Panc1 (cell line): ENCODE results near the gene CAMK1D. TPM values are rescaled to one million over a fixed set of nuclear protein-coding genes. Genes with fewer than 3 reads are reported as not detected.

Source experiments
- ATAC-seq: fragments of 200-7000 bp; cut with Tn5 transposase; 2 replicates; pipeline ENCODE4 v1.9.1; 2020; ENCODE audit warnings: mild to moderate bottlenecking, moderate library complexity
- BruUV-seq: library from RNA; stranded (reverse); fragments of 400-500 nt; replicated peaks from 2 replicates; lab custom pipeline; 2021; lab: Mats Ljungman, UMichigan
- CTCF ChIA-PET: fragments of 300-600 bp; sonication (Branson Sonifier 250); formaldehyde crosslinking; loops from one replicate; lab custom pipeline; 2022; ENCODE audit warnings: antibody characterized with exemption; lab: Charles Lee
- POLR2A ChIA-PET: fragments of 300-600 bp; sonication (Branson Sonifier 250); formaldehyde crosslinking; loops from one replicate; lab custom pipeline; 2022; ENCODE audit warnings: antibody characterized with exemption; lab: Charles Lee
- DNase-seq: peaks from one replicate; pipeline ENCODE4 v3.0.0-alpha.2; 2010; ENCODE audit warnings: low read depth, low spot score
- H3K27ac ChIP-seq: 2 replicates; pipeline ENCODE4 v1.5.1; 2011; ENCODE audit warnings: mild to moderate bottlenecking, low read length, inconsistent platforms
- H3K27me3 ChIP-seq: fragments of 200-500 bp; sonication (Bioruptor generic); 2 replicates; pipeline ENCODE4 v1.6.0; 2014; ENCODE audit warnings: low read length, inconsistent platforms; ENCODE audit not compliant: control insufficient read depth, insufficient read depth
- H3K36me3 ChIP-seq: fragments of 200-500 bp; sonication (Bioruptor generic); 2 replicates; pipeline ENCODE4 v1.5.1; 2014; ENCODE audit warnings: inconsistent platforms, mild to moderate bottlenecking, low read length, moderate library complexity; ENCODE audit not compliant: control insufficient read depth, insufficient read depth
- H3K4me1 ChIP-seq: 2 replicates; pipeline ENCODE4 v1.5.1; 2011; ENCODE audit warnings: inconsistent platforms, mild to moderate bottlenecking, low read length, moderate library complexity; ENCODE audit not compliant: control insufficient read depth, insufficient read depth
- H3K4me3 ChIP-seq, 2 experiments: 2 replicates each; pipeline ENCODE4 v1.5.1; 2011 to 2012; ENCODE audit warnings: low read depth in 2 of 2, low read length in 2 of 2, mild to moderate bottlenecking in 2 of 2, inconsistent platforms in 1 of 2, moderate library complexity in 1 of 2
- H3K9me3 ChIP-seq: fragments of 200-500 bp; sonication (Bioruptor generic); 2 replicates; pipeline ENCODE4 v1.5.1; 2014; ENCODE audit warnings: low read depth, mild to moderate bottlenecking, inconsistent platforms, low read length, moderate library complexity; ENCODE audit not compliant: control insufficient read depth, insufficient read depth
- CTCF ChIP-seq: fragments of 450-650 bp; IDR thresholded peaks from 2 replicates; pipeline ENCODE4 v1.5.1; 2017; ENCODE audit warnings: mild to moderate bottlenecking
- POLR2AphosphoS5 ChIP-seq: IDR thresholded peaks from 2 replicates; pipeline ENCODE4 v1.6.1; 2012; ENCODE audit warnings: mild to moderate bottlenecking, low read depth, low read length, moderate library complexity
- REST ChIP-seq, 2 experiments: IDR thresholded peaks; 2 replicates each; pipeline ENCODE4 v1.6.1; 2011 to 2012; ENCODE audit warnings: low read depth in 2 of 2, control low read depth in 1 of 2, low read length in 1 of 2, mild to moderate bottlenecking in 1 of 2, moderate library complexity in 1 of 2; ENCODE audit not compliant: insufficient read depth in 1 of 2
- SIN3A ChIP-seq: IDR thresholded peaks from 2 replicates; pipeline ENCODE4 v1.6.1; 2012; ENCODE audit warnings: low read depth, mild to moderate bottlenecking, low read length, moderate library complexity, borderline replicate concordance; ENCODE audit not compliant: insufficient read depth
- TCF7L2 ChIP-seq: IDR thresholded peaks from 2 replicates; pipeline ENCODE4 v1.6.1; 2011; ENCODE audit warnings: mild to moderate bottlenecking, low read depth, low read length, inconsistent platforms
- in situ Hi-C: cut with HindIII; loops from 2 replicates; pipeline ENCODE4 v1.10.0; 2016; ENCODE audit warnings: low sequenced_read_pairs, low pct_unique_long_range_greater_than_20kb
- intact Hi-C: fragments of 100-400 bp; cut with micrococcal nuclease; formaldehyde crosslinking; loops from one replicate; pipeline ENCODE4 v1.10.0; 2022; ENCODE audit not compliant: unreplicated experiment
- total RNA-seq: library from RNA; stranded (reverse); gene quantifications from one replicate; pipeline ENCODE4 v1.2.1, GENCODE V29; 2021; ENCODE audit not compliant: unreplicated experiment

The CAMK1D gene
- total RNA-seq, 1 experiment from 2014 or later, result 5.7 TPM

GRCh38 chr10:12650538-12651298, 301.4 kb downstream of the CAMK1D start:
- Histone ChIP-seq H3K36me3 (no peaks in the 10 kb centered on the region), H3K27ac (no peak overlapping the region), H3K4me1 (no peaks in the 10 kb centered on the region), H3K9me3 (no peaks in the 10 kb centered on the region), H3K27me3 (no peaks in the 10 kb centered on the region), H3K4me3 (no peak overlapping the region)
- BruUV-seq, result no TSS peak
- in situ Hi-C loops (no loop called here), intact Hi-C loops (no loop called here)
- no peak for ATAC-seq
- CTCF ChIA-PET, result interaction anchor here (0.7 kb wide), 1 partner anchor 172 kb away, joined by 5 read pairs; no protein-coding TSS in a partner anchor
- no peak for DNase-seq
- TF ChIP-seq SIN3A (no peak), CTCF (no peak), TCF7L2 (no peak), POLR2AphosphoS5 (no peak), REST (IDR thresholded peaks at IDR 0.05; ENCODE audit: insufficient read depth in 1 of 2, low read depth in 2 of 2, low read length in 1 of 2) (no peak)
- POLR2A ChIA-PET, result no interaction called here

- no peaks in the 10 kb centered on the region for H3K4me1 ChIP-seq
- no peaks in the 10 kb centered on the region for H3K9me3 ChIP-seq
- no peak for DNase-seq
- ATAC-seq, result no peak
- no peaks in the 10 kb centered on the region for H3K36me3 ChIP-seq
- BruUV-seq, result no TSS peak
- intact Hi-C loops (loop anchor here (5.0 kb wide), 1 partner anchor 394 kb away; no protein-coding TSS in a partner anchor), in situ Hi-C loops (no loop called here)
- H3K27me3 ChIP-seq, result no peaks in the 10 kb centered on the region
- H3K4me3 ChIP-seq, result no peak overlapping the region
- TF ChIP-seq TCF7L2 (no peak), POLR2AphosphoS5 (no peak), REST (IDR thresholded peaks at IDR 0.05; ENCODE audit: insufficient read depth in 1 of 2, low read depth in 2 of 2, low read length in 1 of 2) (no peak), SIN3A (no peak), CTCF (no peak)
- H3K27ac ChIP-seq, result no peak overlapping the region
- CTCF ChIA-PET, result interaction anchor here (0.6 to 1.1 kb wide), 6 partner anchors 9 to 393 kb away, joined by 3 to 13 read pairs (median 6); no protein-coding TSS in a partner anchor
- POLR2A ChIA-PET, result interaction anchor here (0.6 kb wide), 1 partner anchor 236 kb away, joined by 5 read pairs; no protein-coding TSS in a partner anchor
These were observed 306.6 kb downstream of the CAMK1D start for GRCh38 chr10:12655940-12656339.
